Body of pancreas (tissue), 4 donors: ENCODE data around the gene NUP214.

Experiments
- POLR2A ChIP-seq, 3 donors: fragments of 450-650 bp; IDR thresholded peaks; one replicate each; pipeline ENCODE4 v1.6.1; 2016; ENCODE audit warnings: antibody characterized with exemption in 3 of 3, mild to moderate bottlenecking in 2 of 3
- TF ChIP-seq, protein P1 (sequence below), 7 experiments: fragments of 450-650 bp in 4 of 7; fragments of 200-600 bp in 3 of 7; sonication (generic) in 3 of 7; IDR thresholded peaks; one replicate each; pipeline ENCODE4 v1.5.1; 2016 to 2019; ENCODE audit warnings: antibody characterized with exemption in 7 of 7

- TF ChIP-seq, protein P1, sequence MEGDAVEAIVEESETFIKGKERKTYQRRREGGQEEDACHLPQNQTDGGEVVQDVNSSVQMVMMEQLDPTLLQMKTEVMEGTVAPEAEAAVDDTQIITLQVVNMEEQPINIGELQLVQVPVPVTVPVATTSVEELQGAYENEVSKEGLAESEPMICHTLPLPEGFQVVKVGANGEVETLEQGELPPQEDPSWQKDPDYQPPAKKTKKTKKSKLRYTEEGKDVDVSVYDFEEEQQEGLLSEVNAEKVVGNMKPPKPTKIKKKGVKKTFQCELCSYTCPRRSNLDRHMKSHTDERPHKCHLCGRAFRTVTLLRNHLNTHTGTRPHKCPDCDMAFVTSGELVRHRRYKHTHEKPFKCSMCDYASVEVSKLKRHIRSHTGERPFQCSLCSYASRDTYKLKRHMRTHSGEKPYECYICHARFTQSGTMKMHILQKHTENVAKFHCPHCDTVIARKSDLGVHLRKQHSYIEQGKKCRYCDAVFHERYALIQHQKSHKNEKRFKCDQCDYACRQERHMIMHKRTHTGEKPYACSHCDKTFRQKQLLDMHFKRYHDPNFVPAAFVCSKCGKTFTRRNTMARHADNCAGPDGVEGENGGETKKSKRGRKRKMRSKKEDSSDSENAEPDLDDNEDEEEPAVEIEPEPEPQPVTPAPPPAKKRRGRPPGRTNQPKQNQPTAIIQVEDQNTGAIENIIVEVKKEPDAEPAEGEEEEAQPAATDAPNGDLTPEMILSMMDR (IDR thresholded peaks at IDR 0.05), result no peak
- TF ChIP-seq POLR2A (IDR thresholded peaks at IDR 0.05), result no peak
These were observed 132.8 kb downstream of the NUP214 start for GRCh38 chr9:131258186-131258585.
